Left lung (tissue), 10 donors: ENCODE results near the gene MFSD8. TPM values are rescaled to one million over a fixed set of nuclear protein-coding genes. Genes with fewer than 3 reads are reported as not detected.
"Not testable (repeated sequence)": the region's sequence is repeated elsewhere in the genome, so short reads cannot be mapped to it uniquely, and the experiment has no call there.

Source experiments
- ATAC-seq: fragments of 200-7000 bp; cut with Tn5 transposase; one replicate; pipeline ENCODE4 v1.9.1; 2020; ENCODE audit warnings: moderate library complexity
- DNase-seq, 4 donors: peaks; one replicate each; pipeline ENCODE4 v3.0.0-alpha.2; 2013 to 2020
- H3K27ac ChIP-seq, 2 donors: fragments of 200-600 bp; sonication (generic) in 1 of 2; one replicate each; pipeline versions ENCODE4 v1.5.0 to v1.8.0; 2020 to 2021
- H3K27me3 ChIP-seq, 2 donors: fragments of 200-600 bp; sonication (generic) in 1 of 2; one replicate each; pipeline versions ENCODE4 v1.5.0 to v1.8.0; 2020 to 2021
- H3K36me3 ChIP-seq, 2 donors: fragments of 200-600 bp; sonication (generic) in 1 of 2; one replicate each; pipeline versions ENCODE4 v1.5.0 to v1.8.0; 2020 to 2021
- H3K4me1 ChIP-seq, 2 donors: fragments of 200-600 bp; one replicate each; pipeline ENCODE4 v1.8.0; 2021
- H3K4me3 ChIP-seq, 2 donors: fragments of 200-600 bp; sonication (generic) in 1 of 2; one replicate each; pipeline versions ENCODE4 v1.5.0 to v1.8.0; 2020 to 2021; ENCODE audit warnings: mild to moderate bottlenecking in 1 of 2
- H3K9me3 ChIP-seq, 2 donors: fragments of 200-600 bp; sonication (generic) in 1 of 2; one replicate each; pipeline versions ENCODE4 v1.5.0 to v1.8.0; 2020 to 2021
- intact Hi-C, 2 donors: fragments of 100-400 bp; cut with DNase I; formaldehyde crosslinking; loops; one replicate each; pipeline versions ENCODE4 v1.11.2 to v1.14.2; 2022
- polyA plus RNA-seq, 6 donors: library from polyadenylated mRNA; unstranded; fragments of 120-200 nt; gene quantifications; one replicate each; pipeline ENCODE4 v1.2.1, GENCODE V29; 2013; ENCODE audit not compliant: insufficient read length in 6 of 6
- total RNA-seq, 2 donors: library from RNA; stranded (reverse); fragmentation: NEBNext Ultra II Directional; extraction: Animal tissue kit (Norgen Biotek cat#: 25700); gene quantifications; one replicate each; pipeline ENCODE4 v1.2.1, GENCODE V29; 2021
- TF ChIP-seq, protein P1 (sequence below), 2 donors: fragments of 200-600 bp; sonication (generic) in 1 of 2; IDR thresholded peaks; one replicate each; pipeline versions ENCODE4 v1.5.0 to v1.8.0; 2021; ENCODE audit warnings: antibody characterized with exemption in 2 of 2
- donor health status: DM: no; HTN: yes; CAD: no.
- donor health status: DM: no; HTN: no; CAD: no.

Gene MFSD8
- total and polyA plus RNA-seq, 8 donors = 18.3 to 37.2 (median 29.8) TPM

DNA sequence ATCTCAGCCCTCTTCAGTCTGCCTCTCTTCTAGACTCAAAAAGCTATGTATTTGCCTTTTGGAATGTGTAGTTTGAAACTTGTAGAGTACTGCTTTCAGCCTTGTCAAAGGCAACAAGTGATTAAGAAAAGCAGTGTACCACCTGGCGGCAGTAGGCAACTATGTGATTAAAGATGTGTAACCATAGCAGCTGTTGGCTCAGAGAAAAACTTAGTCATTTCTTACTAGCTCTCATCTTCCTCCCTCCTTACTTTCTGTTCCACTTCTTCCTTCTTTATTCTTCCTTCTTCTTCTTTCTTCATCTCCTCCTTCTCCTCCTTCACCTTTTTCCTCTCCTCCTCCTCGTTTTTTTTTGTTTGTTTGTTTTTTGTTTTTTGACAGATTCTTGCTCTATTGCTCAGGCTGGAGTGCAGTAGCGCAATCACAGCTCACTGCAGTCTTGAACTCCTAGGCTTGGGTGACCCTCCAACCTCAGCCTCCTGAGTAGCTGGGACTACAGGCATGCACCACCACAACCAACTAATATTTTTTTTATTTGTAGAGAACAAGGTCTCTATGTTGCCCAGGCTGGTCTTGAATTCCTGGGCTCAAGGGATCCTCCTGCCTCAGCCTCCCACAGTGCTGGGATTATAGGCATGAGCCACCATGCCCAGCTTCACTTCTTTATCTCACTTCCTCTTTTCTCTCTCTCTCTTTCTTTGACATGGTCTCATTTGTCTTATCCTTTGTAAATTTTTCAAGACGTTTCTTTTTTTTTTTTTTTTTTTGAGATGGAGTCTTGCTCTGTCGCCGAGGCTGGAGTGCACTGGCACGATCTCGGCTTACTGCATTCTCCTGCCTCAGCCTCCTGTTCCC is 32.8 kb upstream of the MFSD8 start:
- no peak overlapping the region for H3K4me3 ChIP-seq
- peak; percentile 92 for ATAC-seq
- peaks cover 0 to 13% of the 10 kb centered on the region in 2 donors for H3K9me3 ChIP-seq
- no peaks in the 10 kb centered on the region for H3K27me3 ChIP-seq
- H3K27ac ChIP-seq = no peak overlapping the region
- H3K4me1 ChIP-seq = no peaks in the 10 kb centered on the region
- TF ChIP-seq, protein P1, sequence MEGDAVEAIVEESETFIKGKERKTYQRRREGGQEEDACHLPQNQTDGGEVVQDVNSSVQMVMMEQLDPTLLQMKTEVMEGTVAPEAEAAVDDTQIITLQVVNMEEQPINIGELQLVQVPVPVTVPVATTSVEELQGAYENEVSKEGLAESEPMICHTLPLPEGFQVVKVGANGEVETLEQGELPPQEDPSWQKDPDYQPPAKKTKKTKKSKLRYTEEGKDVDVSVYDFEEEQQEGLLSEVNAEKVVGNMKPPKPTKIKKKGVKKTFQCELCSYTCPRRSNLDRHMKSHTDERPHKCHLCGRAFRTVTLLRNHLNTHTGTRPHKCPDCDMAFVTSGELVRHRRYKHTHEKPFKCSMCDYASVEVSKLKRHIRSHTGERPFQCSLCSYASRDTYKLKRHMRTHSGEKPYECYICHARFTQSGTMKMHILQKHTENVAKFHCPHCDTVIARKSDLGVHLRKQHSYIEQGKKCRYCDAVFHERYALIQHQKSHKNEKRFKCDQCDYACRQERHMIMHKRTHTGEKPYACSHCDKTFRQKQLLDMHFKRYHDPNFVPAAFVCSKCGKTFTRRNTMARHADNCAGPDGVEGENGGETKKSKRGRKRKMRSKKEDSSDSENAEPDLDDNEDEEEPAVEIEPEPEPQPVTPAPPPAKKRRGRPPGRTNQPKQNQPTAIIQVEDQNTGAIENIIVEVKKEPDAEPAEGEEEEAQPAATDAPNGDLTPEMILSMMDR (IDR thresholded peaks at IDR 0.05) = no peak
- intact Hi-C loops = no loop called here
- peak in 1 of 4 donors; percentile 2 for DNase-seq
- H3K36me3 ChIP-seq = peaks cover 0 to 19% of the 10 kb centered on the region in 2 donors

DNA sequence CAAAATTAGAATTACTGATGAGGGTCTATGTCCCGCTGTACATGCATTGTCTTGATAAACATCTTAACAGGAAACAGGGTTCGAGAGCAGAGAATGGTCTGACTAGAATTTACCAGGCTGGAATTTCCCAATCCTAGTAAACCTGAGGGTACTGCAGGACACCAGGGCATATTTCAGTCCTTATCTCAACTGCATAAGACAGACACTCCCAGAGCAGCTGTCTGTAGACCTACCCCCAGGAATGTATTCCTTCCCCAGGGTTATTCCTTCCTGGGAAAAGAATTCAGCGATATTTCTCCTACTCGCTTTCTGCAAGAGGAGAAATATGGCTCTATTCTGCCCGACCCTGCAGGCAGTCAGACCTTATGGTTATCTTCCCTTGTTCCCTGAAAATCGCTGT is 31.5 kb upstream of the MFSD8 start:
- not testable (repeated sequence) for DNase-seq, H3K27me3 ChIP-seq, H3K27ac ChIP-seq

DNA sequence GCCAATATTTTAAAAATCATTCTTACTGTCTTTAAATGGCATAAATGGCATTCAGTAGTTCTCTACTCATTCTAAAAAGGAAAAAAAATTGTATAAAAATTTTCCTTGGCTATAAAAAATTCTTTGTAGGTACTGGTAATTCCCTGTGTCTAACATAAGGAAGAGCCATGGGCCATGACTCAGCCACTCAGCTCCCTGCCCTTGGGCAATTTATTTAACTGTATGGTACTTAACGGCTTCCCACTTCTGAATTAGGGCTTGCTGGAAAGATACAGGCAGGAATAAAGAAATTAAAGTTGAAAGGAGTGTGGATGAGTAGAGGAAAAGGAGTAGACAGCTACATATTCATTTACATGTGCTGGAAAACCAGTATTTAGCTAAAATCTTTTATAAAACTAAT is 30.8 kb upstream of the MFSD8 start:
- Histone ChIP-seq H3K9me3 (peaks cover 0 to 13% of the 10 kb centered on the region in 2 donors), H3K27me3 (no peaks in the 10 kb centered on the region), H3K36me3 (peaks cover 0 to 17% of the 10 kb centered on the region in 2 donors), H3K27ac (no peak overlapping the region), H3K4me1 (no peaks in the 10 kb centered on the region), H3K4me3 (no peak overlapping the region)
- intact Hi-C loops = no loop called here
- peak in 1 of 4 donors; percentile 60 for DNase-seq
- peak; percentile 88 for ATAC-seq
- TF ChIP-seq, protein P1 (IDR thresholded peaks at IDR 0.05) = no peak

More for the DNA sequence above, 31.5 kb upstream of the MFSD8 start:
- peaks cover 0 to 17% of the 10 kb centered on the region in 2 donors for H3K36me3 ChIP-seq
- H3K9me3 ChIP-seq = peaks cover 0 to 13% of the 10 kb centered on the region in 2 donors
- H3K4me1 ChIP-seq, H3K4me3 ChIP-seq, ATAC-seq, intact Hi-C loops: not testable (repeated sequence)

DNA sequence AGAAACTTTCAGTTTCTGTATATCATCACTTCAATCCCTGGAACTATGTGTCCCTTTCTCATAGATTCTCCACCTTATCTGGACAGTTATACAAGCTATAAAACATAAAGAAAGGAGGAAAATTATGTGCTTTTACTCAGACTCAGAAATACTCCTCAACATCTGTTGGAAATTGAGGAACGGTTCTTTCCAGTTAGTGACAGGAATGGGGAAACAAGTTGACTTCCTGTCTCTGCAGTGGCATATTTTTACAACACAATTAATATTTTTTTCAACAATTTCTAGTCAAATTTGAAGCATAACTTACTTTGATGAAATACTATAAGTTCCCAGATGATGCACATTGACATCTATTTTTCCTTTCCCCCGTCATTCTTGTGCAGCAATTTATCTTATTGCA is 28.2 kb upstream of the MFSD8 start:
- intact Hi-C loops = no loop called here
- TF ChIP-seq, protein P1 (IDR thresholded peaks at IDR 0.05) = no peak
- Histone ChIP-seq H3K27me3 (no peaks in the 10 kb centered on the region), H3K4me3 (no peak overlapping the region), H3K27ac (peak overlapping the region in 1 of 2 donors; percentile 47), H3K36me3 (peaks cover 0 to 27% of the 10 kb centered on the region in 2 donors), H3K4me1 (no peaks in the 10 kb centered on the region), H3K9me3 (peaks cover 0 to 7% of the 10 kb centered on the region in 2 donors)
- DNase-seq (no peak), ATAC-seq (no peak)

DNA sequence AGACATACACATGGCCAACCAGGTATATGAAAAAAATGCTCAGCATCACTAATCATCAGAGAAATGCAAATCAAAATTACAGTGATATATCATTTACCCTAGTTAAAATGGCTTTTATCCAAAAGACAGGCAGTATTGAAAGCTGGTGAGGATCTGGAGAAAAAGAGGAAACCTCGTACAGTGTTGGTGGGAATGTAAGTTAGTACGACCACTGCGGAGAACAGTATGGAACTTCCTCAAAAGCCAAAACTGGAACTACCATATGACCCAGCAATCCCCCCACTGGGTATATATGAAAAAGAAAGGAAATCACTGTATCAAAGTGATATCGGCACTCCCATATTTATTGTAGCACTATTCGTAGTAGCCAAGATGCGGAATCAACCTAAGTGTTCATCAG is 23.7 kb upstream of the MFSD8 start:
- H3K36me3 ChIP-seq = peaks cover 0 to 56% of the 10 kb centered on the region in 2 donors
- TF ChIP-seq, protein P1 (IDR thresholded peaks at IDR 0.05) = no peak
- no peak overlapping the region for H3K27ac ChIP-seq
- H3K9me3 ChIP-seq = no peaks in the 10 kb centered on the region
- no peaks in the 10 kb centered on the region for H3K27me3 ChIP-seq
- DNase-seq (no peak), ATAC-seq (no peak)
- intact Hi-C loops = no loop called here
- H3K4me1 ChIP-seq = no peaks in the 10 kb centered on the region
- no peak overlapping the region for H3K4me3 ChIP-seq
